HCEC 1CT (cell line): ENCODE data around the gene HLA-DMB.

Experiments
- DNase-seq: peaks from one replicate; pipeline ENCODE4 v3.0.0-alpha.2; 2017

The HLA-DMB gene

DNA sequence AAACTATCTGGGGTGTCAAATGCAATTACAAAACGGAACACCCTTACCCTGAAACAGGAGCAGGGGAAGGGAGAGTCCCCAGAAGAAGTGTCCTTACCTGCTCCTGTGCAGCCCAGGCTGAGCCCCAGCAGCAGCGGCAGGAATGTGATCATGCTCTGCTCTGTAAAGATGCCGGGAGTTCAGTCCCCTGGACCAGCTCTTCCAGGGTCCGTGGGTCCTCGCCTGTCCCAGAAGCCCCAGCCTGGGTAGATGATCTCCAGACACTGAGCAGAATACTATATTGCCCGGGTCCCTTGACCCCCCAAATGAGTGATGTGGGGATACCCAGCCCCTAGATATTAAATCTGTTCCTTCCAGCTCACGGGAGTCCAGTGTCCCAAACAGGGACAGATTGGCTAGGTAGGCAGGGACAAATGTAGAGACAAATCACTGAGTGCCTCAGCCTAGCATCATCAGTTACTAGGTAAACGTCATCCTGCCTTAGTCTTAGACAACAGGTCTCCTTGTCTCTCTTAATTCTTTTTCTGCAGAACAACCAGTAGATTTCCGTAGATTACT lies at the start of gene HLA-DMB:
Gene HLA-DMB (minus strand): TSS at position 373 of the 558 bp plus-strand sequence. CDS start 221 bp downstream, at position 152.
- DNase-seq = peak; percentile 49

DNA sequence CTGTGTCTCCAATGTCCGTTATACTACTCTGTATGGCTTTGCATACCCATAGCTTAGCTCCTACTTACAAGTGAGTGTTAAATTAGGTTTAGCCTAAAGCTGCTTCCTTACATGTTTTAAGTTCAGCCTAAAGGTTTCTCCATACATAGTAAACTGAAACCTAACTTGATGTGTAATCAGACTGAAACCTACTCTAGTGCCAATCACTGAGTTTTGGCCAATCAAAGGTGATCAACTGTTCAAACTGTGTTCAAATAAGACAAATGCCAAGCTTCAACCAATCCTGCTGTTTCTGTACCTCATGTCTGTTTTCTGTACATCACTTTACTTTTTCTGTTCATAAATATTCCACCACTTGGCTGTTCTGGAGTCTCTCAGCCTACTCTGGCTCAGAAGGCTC lies 48.5 kb upstream of the HLA-DMB start:
- no peak for DNase-seq

DNA sequence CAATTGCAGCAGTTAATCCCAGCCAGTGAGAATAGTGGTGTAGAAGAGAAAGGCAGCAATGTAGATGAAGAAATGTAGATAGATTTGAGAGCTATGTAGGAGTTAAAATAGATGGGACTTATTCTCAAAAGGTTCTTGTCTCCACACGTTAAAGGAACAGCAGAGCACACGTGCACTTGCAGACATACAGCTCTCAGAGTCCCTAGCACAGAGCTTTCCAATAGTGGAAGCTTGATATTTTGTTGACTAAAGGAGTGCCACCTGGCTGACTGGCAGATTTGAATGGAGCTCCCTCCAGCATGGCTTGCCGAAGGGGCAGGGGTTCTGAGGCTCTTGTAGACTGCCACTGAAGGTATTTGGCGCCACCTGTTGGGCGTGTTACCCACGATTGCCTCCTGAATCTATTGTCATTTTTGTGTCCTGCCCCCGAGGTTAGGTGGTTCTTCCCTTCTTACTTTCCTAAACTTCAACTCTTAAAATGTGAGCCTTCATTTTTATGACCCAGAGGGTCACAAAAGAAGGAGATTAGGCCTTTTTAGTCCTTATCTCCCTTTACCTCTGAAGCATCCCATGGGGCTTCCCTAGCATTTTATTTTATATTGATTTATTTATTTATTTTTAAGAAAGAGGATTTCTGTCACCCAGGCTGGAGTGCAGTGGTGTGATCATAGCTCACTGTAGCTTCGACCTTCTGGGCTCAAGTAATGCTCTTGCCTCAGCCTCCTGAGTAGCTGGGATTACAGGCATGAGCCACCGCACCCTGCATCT lies 44.0 kb upstream of the HLA-DMB start:
- peak; percentile 76 for DNase-seq

- no peak for DNase-seq
Measured at GRCh38 chr6:32983964-32984621, 43.3 kb upstream of the HLA-DMB start.

DNA sequence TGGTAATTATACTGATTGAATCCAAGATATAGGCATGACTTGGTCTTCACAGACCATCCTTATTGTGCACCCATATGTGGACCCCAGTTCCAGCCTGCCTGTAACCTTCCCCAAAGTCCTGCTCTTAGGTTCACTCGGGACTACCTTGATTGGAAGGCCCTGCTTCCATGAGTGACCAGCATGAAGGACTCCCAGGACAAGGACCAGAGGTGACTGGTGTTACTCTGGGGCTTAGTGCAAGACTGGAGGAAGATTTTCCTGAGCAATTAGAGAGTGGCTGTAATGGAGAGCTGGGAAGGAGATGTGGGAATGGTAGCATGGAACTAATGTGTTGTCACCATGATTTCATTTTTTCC lies 42.6 kb upstream of the HLA-DMB start:
- DNase-seq = no peak

DNA sequence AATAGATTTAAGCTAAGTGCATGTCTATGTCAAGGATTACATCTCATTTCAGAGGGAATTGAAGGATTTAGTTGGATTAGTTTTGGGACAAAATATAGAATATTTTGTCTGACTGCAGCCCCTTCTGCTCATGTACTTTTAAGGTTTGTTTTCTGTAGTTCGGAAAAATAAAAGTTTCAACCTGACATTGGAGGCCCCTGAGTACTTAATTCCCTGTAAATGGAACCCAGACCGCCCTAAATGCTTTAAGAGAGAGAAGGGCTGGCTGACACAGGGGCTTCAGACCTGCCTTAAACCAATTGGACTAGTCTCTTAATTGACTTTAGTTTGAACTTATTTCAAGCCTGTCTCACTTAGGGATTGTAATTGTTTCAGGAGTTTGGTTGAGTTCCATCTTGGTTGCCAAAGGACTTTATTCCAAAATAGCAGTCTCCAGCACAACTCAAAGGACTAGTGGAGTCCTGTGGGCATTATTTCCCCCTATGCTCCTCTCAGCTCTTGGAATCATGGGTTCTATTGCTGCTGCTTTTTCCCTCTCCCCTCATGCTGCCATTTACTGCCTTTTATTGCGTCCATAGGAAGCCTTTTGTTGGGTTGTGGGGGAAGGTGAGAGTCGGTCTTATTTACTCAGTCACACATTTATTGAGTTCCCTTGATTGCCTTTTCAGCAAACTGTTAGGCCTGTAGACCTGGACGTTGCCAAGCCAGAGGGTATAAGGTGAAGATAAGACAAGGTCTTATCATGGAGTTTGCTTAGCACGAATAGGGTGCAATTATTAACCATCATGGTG lies 42.1 kb upstream of the HLA-DMB start:
- DNase-seq = no peak

GRCh38 chr6:32982084-32982701 lies 41.4 kb upstream of the HLA-DMB start:
- DNase-seq = no peak

DNA sequence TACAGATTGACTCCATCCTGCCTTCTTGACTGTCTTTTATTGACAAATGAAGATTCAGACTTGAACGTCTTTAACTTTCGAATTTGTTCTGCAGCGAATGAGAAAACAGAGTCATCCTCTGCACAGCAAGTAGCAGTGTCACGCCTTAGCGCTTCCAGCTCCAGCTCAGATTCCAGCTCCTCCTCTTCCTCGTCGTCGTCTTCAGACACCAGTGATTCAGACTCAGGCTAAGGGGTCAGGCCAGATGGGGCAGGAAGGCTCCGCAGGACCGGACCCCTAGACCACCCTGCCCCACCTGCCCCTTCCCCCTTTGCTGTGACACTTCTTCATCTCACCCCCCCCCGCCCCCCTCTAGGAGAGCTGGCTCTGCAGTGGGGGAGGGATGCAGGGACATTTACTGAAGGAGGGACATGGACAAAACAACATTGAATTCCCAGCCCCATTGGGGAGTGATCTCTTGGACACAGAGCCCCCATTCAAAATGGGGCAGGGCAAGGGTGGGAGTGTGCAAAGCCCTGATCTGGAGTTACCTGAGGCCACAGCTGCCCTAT lies 39.7 kb upstream of the HLA-DMB start:
- no peak for DNase-seq

DNA sequence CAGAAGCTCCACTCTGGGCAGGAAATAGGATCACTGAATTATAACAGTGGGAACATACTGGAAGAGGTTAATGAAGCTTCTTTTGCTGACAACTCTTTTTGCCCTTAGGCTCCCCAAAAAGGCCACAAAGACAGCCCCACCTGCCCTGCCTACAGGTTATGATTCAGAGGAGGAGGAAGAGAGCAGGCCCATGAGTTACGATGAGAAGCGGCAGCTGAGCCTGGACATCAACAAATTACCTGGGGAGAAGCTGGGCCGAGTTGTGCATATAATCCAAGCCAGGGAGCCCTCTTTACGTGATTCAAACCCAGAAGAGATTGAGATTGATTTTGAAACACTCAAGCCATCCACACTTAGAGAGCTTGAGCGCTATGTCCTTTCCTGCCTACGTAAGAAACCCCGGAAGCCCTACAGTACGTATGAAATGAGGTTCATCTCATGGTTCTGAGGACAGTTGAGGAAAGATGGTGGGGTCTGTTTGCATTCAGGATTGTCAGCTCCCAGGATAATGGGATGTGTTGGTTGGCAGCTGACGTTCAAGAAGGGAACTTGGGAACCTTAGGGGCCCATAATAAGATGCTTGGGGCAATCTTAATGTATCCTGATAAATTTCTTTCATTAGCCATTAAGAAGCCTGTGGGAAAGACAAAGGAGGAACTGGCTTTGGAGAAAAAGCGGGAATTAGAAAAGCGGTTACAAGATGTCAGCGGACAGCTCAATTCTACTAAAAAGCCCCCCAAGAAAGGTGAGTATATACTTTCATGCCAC lies 39.1 kb upstream of the HLA-DMB start:
- no peak for DNase-seq

- no peak for DNase-seq
Measured at GRCh38 chr6:32977953-32978324, 37.1 kb upstream of the HLA-DMB start.

DNA sequence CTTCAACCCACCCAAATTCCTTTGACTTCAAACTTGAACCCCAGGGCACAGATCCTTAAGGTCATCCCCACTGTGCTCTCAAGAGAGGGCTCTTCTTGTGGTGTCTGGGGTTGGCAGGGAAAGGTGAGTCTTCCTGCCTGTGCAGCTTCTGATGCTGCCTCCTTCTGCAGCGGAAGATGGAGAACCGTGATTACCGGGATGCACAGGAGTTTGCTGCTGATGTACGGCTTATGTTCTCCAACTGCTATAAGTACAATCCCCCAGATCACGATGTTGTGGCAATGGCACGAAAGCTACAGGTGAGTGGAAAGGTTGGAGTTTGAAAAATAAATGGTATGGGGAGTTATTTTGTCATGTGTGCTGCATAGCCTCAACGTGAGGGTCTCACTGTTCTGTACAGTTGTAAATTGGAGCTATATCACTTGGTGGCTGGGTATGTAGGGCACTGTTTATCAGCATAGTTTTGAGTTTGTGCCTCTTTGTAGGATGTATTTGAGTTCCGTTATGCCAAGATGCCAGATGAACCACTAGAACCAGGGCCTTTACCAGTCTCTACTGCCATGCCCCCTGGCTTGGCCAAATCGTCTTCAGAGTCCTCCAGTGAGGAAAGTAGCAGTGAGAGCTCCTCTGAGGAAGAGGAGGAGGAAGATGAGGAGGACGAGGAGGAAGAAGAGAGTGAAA lies 36.6 kb upstream of the HLA-DMB start:
- DNase-seq = no peak

DNA sequence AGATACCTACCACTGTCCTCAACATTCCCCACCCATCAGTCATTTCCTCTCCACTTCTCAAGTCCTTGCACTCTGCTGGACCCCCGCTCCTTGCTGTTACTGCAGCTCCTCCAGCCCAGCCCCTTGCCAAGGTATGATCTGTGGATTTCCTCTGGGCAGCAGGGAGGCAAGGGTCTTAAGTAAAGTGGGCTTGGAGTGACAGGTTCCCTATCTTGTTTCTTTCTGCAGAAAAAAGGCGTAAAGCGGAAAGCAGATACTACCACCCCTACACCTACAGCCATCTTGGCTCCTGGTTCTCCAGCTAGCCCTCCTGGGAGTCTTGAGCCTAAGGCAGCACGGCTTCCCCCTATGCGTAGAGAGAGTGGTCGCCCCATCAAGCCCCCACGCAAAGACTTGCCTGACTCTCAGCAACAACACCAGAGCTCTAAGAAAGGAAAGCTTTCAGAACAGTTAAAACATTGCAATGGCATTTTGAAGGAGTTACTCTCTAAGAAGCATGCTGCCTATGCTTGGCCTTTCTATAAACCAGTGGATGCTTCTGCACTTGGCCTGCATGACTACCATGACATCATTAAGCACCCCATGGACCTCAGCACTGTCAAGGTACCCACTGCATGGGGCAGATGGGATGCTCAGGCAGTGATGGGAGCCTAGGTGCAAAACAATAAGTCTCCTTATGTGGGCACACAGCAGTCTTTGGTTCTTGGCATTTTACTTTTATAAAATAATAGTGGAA lies 35.7 kb upstream of the HLA-DMB start:
- no peak for DNase-seq

- DNase-seq = no peak
Measured at GRCh38 chr6:32975886-32976285, 35.1 kb upstream of the HLA-DMB start.

GRCh38 chr6:32974541-32975308 lies 33.9 kb upstream of the HLA-DMB start:
- no peak for DNase-seq

DNA sequence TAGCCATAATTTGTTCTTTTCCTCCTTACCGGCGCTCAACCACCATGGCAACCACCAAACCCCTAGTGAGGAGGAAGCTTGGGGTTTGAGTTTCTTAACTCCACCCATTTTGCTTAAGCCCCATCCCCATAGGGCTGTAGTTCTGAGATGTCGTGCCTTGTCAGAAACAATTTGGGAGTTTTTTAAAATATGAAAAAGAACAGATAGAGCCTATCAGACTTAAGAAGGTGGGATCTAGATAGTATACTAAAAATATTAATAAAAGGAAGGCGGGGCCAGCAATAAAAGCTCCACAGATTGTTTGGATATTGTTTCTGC lies 33.1 kb upstream of the HLA-DMB start:
- DNase-seq = peak; percentile 51

DNA sequence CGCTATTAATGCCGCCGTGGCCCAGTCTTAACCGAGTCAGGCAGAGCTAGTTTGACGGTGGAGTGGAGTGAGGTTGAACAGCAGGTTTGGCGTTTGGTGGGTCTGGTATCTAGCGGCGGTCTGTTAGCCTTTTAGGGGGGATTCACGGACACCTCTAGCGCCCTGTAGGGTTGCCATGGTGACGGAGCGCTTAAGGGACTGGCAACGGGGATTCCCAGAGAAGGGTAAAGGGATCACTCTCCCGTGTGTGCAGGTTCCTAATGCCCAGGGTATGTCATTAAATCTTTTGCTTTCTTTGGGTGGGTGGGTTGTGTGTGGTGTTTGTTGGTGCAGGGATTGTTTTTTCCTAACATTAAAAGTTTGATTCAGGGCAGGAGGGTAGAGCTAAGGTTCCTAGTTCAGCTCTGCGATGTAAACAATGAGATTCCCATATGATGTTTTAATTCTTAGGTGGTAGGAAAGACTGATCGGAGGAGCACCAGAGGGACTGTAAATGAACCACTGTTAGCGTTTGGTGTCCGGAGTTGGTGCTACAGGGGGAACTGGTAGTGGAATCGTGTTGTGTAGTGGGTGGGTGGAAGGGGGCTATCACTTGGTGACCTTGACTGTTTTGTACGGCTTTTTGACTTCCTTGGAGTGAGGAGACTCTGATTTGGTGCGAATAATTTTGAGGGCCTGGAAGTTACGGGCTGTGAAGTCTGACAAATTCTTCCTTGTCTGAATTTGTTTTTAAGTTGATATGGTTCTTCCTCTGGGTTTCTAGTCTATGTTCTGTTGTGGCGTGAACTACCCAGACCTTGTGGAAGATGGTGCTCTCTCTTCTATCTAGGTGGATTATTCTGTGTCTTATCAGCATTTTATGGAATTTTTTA lies 32.6 kb upstream of the HLA-DMB start:
- DNase-seq = peak; percentile 48

DNA sequence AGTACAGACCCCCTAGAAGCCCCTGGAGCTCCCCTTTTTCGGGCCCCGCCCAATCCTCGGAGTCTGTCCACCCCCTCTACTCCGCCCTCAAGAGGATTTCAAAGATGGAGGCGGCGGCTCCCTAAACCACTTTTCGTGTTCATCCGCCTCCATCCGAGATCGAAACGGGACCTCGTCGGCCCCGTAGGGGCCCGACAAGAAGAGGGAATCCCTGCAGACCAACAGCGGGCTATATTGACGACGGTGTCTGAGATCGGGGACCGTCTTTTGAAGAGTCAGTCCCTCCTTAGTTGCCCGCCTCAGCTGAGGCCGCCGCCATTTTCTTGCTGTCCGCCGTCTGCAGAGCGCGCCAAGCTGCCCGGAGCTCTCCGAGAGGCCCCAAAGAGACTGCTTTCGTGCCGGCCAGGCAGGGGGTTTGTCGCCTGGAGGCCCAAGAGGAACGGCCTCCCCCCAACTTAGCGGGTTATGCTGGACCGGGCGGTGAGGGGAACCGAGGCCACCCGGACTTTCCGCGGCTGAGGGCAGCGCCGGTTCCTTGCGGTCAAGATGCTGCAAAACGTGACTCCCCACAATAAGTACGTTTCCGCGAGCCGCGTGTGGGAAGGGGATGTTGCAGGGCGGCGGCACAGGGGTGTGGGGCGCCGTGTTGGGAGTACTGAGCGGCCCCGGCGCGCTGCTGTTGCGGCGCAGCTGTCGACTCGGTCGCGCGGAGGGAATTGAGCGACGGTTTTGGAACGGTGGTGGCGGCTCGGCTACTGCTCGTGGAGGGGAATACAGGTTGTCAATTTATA lies 31.7 kb upstream of the HLA-DMB start:
- DNase-seq = no peak
